ENCODE data around the gene PAPPA2. TPM values are rescaled to one million over a fixed set of nuclear protein-coding genes. Genes with fewer than 3 reads are reported as not detected.

PAPPA2 gene
- total RNA-seq, 1 experiment from 2014 or later = 0.81 TPM

DNA sequence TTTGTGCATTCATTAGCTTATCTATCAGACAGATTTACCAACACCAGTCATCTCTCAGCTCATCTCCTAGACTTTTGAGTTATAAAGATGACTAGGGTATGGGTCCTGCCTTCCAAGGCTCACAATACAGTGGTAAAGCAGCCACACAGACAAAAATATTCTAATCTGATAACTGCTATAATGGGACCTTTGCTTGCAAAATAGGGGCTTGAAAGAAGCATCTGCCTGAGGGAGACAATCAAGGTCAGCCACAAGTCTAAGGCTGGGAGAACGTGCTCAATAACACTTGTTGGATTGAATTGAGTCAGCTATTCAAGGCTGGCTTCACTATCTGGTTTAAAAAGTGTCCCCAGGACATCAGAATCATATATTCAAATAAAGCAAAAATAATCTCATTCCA lies 1.4 kb upstream of the PAPPA2 start:
- no peak overlapping the region for H3K27ac Mint-ChIP-seq
- Histone ChIP-seq H3K79me2 (ENCODE audit: insufficient read depth, low read length) (no peaks in the 10 kb centered on the region), H3K14ac (ENCODE audit: insufficient read depth, low read length) (no peak overlapping the region), H3K23me2 (ENCODE audit: insufficient read length, low read depth, low read length, poor library complexity, severe bottlenecking) (no peaks in the 10 kb centered on the region), H3K9ac (ENCODE audit: extremely low read depth, insufficient read length, low read length) (no peak overlapping the region), H2BK5ac (ENCODE audit: insufficient read length, low read length) (no peak overlapping the region), H3K23ac (ENCODE audit: insufficient read length, low read depth, low read length) (no peak overlapping the region), H4K20me1 (ENCODE audit: control insufficient read depth, insufficient read depth, insufficient read length) (no peaks in the 10 kb centered on the region), H3K4me1 (ENCODE audit: insufficient read depth, low read length) (no peaks in the 10 kb centered on the region; the same call in 1 of the 2 replicates), H3K56ac (ENCODE audit: insufficient read length, low read depth, low read length) (no peak overlapping the region), H2AK5ac (ENCODE audit: insufficient read length, low read length) (no peak overlapping the region), H3T11ph (ENCODE audit: low read length) (no peak overlapping the region), H3K9me3 (ENCODE audit: control insufficient read depth, low read depth, low read length) (no peaks in the 10 kb centered on the region), H2BK12ac (ENCODE audit: insufficient read length, low read depth, low read length) (no peak overlapping the region), H3K4me2 (ENCODE audit: insufficient read depth, insufficient read length, low read length) (no peak overlapping the region), H3K79me1 (ENCODE audit: insufficient read depth, low read depth, low read length, poor library complexity, severe bottlenecking) (no peaks in the 10 kb centered on the region), H4K5ac (ENCODE audit: insufficient read length, low read depth, low read length) (no peak overlapping the region), H3K27me3 (ENCODE audit: insufficient read depth, low read length) (no peaks in the 10 kb centered on the region), H3K27ac (ENCODE audit: insufficient read length, low read depth, low read length) (no peak overlapping the region), H3K4ac (ENCODE audit: low read depth, low read length) (no peak overlapping the region), H4K91ac (ENCODE audit: insufficient read length, low read depth, low read length) (no peak overlapping the region), H2BK20ac (ENCODE audit: low read depth, low read length, poor library complexity, severe bottlenecking) (no peak overlapping the region), H2BK120ac (ENCODE audit: low read depth, low read length, poor library complexity, severe bottlenecking) (no peak overlapping the region), H2AFZ (ENCODE audit: low read length) (no peak overlapping the region), H2BK15ac (ENCODE audit: low read depth, low read length) (no peak overlapping the region), H4K8ac (replicated peaks; ENCODE audit: insufficient read length, low read depth, low read length) (no peak overlapping the region), H3K18ac (ENCODE audit: insufficient read length, low read depth, low read length) (no peak overlapping the region)
- H3K4me3 Mint-ChIP-seq = no peak overlapping the region
- TF ChIP-seq, protein P1, sequence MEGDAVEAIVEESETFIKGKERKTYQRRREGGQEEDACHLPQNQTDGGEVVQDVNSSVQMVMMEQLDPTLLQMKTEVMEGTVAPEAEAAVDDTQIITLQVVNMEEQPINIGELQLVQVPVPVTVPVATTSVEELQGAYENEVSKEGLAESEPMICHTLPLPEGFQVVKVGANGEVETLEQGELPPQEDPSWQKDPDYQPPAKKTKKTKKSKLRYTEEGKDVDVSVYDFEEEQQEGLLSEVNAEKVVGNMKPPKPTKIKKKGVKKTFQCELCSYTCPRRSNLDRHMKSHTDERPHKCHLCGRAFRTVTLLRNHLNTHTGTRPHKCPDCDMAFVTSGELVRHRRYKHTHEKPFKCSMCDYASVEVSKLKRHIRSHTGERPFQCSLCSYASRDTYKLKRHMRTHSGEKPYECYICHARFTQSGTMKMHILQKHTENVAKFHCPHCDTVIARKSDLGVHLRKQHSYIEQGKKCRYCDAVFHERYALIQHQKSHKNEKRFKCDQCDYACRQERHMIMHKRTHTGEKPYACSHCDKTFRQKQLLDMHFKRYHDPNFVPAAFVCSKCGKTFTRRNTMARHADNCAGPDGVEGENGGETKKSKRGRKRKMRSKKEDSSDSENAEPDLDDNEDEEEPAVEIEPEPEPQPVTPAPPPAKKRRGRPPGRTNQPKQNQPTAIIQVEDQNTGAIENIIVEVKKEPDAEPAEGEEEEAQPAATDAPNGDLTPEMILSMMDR (conservative IDR thresholded peaks at IDR 0.05) = no peak
- WGBS (ENCODE audit: extremely low coverage, insufficient read length, low lambda C conversion rate) = no CpG with 5 or more reads among the region's 1 CpG
- 0 out of 4 replicates have a peak, but pooled peaks cover 0 to 3% of the 10 kb centered on the region in 2 experiments for H3K4me1 Mint-ChIP-seq
- peaks cover 0 to 3% (median 2%) of the 10 kb centered on the region in 3 experiments; a peak in 4 of 7 replicates for H3K36me3 Mint-ChIP-seq (ENCODE audit: insufficient read depth in 1 of 3, low read depth in 3 of 3)
- DNase-seq = no peak
- H3K27me3 Mint-ChIP-seq (ENCODE audit: low read depth) = peaks cover 2% of the 10 kb centered on the region; the same call in 1 of the 2 replicates
- H3K9me3 Mint-ChIP-seq = peaks cover 5 to 16% of the 10 kb centered on the region in 2 experiments
